SK-N-SH (cell line): ENCODE data around the gene SLC25A10.

Source experiments
- EP300 ChIP-seq, 2 experiments: IDR thresholded peaks; 2 replicates each; pipeline versions ENCODE4 v1.4.0 to v1.6.1; 2012; ENCODE audit warnings: borderline replicate concordance in 1 of 2, low read depth in 1 of 2, low read length in 1 of 2
- EZH2phosphoT487 ChIP-seq: fragments of 200-600 bp; sonication (generic); IDR thresholded peaks from 2 replicates; pipeline ENCODE4 v1.6.1; 2017; ENCODE audit warnings: low read depth, mixed run types, mild to moderate bottlenecking, antibody characterized with exemption, moderate library complexity, borderline replicate concordance
- GABPA ChIP-seq: IDR thresholded peaks from 2 replicates; pipeline ENCODE4 v1.4.0; 2012; ENCODE audit warnings: low read depth, mild to moderate bottlenecking
- GATA2 ChIP-seq: sonication (generic); formaldehyde crosslinking; IDR thresholded peaks from 2 replicates; pipeline ENCODE4 v1.5.0; 2020; ENCODE audit warnings: mild to moderate bottlenecking, missing genetic modification reagents
- MAX ChIP-seq: IDR thresholded peaks from 2 replicates; pipeline ENCODE4 v1.4.0; 2012; ENCODE audit warnings: low read depth
- POLR2AphosphoS5 ChIP-seq: IDR thresholded peaks from 2 replicates; pipeline ENCODE4 v1.6.1; 2012; ENCODE audit warnings: low read depth, low read length
- YY1 ChIP-seq: IDR thresholded peaks from 2 replicates; pipeline ENCODE4 v1.4.0; 2012; ENCODE audit warnings: low read depth, mild to moderate bottlenecking
- TF ChIP-seq, protein P1 (sequence below): fragments of 200-600 bp; sonication (generic); IDR thresholded peaks from 2 replicates; pipeline ENCODE4 v1.6.1; 2017; ENCODE audit warnings: antibody characterized with exemption, mild to moderate bottlenecking, moderate library complexity
- TF ChIP-seq, protein P2 (sequence below): IDR thresholded peaks from 2 replicates; pipeline ENCODE4; 2012
- TF ChIP-seq, protein P3 (sequence below): IDR thresholded peaks from 2 replicates; pipeline ENCODE4 v1.4.0; 2012; ENCODE audit warnings: low read depth, borderline replicate concordance
- TF ChIP-seq, protein P4 (sequence below): fragments of 150-350 bp; IDR thresholded peaks from 2 replicates; pipeline ENCODE4 v1.6.1; 2017; ENCODE audit warnings: antibody characterized with exemption, low read length, low read depth, borderline replicate concordance

DNA sequence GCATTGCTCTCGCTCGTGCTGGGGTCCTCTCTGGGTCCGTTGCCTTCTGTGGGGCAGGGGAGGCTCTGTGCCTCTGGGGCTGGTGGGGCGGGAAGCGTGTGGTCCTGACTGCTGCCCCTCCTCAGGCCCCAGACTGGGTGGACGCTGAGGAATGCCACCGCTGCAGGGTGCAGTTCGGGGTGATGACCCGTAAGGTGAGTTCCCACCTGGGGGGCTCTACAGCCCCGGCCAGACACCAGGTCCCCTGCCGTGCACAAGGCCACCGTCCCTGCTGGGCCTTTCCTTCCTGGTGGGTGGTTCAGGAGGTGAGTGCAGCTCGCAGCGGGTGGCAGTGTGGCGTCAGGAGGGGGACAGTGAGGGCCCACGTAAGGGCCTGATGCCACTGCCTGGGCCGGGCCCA lies 21.5 kb upstream of the SLC25A10 start:
- TF ChIP-seq MAX: no peak
- TF ChIP-seq, protein P1, sequence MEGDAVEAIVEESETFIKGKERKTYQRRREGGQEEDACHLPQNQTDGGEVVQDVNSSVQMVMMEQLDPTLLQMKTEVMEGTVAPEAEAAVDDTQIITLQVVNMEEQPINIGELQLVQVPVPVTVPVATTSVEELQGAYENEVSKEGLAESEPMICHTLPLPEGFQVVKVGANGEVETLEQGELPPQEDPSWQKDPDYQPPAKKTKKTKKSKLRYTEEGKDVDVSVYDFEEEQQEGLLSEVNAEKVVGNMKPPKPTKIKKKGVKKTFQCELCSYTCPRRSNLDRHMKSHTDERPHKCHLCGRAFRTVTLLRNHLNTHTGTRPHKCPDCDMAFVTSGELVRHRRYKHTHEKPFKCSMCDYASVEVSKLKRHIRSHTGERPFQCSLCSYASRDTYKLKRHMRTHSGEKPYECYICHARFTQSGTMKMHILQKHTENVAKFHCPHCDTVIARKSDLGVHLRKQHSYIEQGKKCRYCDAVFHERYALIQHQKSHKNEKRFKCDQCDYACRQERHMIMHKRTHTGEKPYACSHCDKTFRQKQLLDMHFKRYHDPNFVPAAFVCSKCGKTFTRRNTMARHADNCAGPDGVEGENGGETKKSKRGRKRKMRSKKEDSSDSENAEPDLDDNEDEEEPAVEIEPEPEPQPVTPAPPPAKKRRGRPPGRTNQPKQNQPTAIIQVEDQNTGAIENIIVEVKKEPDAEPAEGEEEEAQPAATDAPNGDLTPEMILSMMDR: no peak
- no peak for TF ChIP-seq POLR2AphosphoS5
- no peak for TF ChIP-seq EP300 (IDR thresholded peaks at IDR 0.05; ENCODE audit: borderline replicate concordance in 1 of 2, low read depth in 1 of 2, low read length in 1 of 2)
- TF ChIP-seq GATA2 (CRISPR knock-in tag): no peak
- TF ChIP-seq EZH2phosphoT487: no peak
- TF ChIP-seq YY1: no peak
- TF ChIP-seq, protein P2, sequence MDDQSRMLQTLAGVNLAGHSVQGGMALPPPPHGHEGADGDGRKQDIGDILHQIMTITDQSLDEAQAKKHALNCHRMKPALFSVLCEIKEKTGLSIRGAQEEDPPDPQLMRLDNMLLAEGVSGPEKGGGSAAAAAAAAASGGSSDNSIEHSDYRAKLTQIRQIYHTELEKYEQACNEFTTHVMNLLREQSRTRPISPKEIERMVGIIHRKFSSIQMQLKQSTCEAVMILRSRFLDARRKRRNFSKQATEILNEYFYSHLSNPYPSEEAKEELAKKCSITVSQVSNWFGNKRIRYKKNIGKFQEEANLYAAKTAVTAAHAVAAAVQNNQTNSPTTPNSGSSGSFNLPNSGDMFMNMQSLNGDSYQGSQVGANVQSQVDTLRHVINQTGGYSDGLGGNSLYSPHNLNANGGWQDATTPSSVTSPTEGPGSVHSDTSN: no peak
- TF ChIP-seq, protein P3, sequence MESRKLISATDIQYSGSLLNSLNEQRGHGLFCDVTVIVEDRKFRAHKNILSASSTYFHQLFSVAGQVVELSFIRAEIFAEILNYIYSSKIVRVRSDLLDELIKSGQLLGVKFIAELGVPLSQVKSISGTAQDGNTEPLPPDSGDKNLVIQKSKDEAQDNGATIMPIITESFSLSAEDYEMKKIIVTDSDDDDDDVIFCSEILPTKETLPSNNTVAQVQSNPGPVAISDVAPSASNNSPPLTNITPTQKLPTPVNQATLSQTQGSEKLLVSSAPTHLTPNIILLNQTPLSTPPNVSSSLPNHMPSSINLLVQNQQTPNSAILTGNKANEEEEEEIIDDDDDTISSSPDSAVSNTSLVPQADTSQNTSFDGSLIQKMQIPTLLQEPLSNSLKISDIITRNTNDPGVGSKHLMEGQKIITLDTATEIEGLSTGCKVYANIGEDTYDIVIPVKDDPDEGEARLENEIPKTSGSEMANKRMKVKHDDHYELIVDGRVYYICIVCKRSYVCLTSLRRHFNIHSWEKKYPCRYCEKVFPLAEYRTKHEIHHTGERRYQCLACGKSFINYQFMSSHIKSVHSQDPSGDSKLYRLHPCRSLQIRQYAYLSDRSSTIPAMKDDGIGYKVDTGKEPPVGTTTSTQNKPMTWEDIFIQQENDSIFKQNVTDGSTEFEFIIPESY: no peak
- TF ChIP-seq, protein P4, sequence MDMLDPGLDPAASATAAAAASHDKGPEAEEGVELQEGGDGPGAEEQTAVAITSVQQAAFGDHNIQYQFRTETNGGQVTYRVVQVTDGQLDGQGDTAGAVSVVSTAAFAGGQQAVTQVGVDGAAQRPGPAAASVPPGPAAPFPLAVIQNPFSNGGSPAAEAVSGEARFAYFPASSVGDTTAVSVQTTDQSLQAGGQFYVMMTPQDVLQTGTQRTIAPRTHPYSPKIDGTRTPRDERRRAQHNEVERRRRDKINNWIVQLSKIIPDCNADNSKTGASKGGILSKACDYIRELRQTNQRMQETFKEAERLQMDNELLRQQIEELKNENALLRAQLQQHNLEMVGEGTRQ: no peak
- TF ChIP-seq GABPA: no peak
